Tongue (tissue), 2 donors: ENCODE measurements around the gene USP4. TPM values are rescaled to one million over a fixed set of nuclear protein-coding genes. Genes with fewer than 3 reads are reported as not detected.
"Not testable (repeated sequence)": the region's sequence is repeated elsewhere in the genome, so short reads cannot be mapped to it uniquely, and the experiment has no call there.

Experiments used
- DNase-seq: peaks from one replicate; pipeline ENCODE4 v3.0.0-alpha.2; 2015
- total RNA-seq: library from RNA; depleted of rRNA; stranded (reverse); fragments of >200 nt; gene quantifications from one replicate; pipeline ENCODE4 v1.2.3, GENCODE V29; 2014

The USP4 gene
- 25.1 TPM for total RNA-seq

- DNase-seq: peak; percentile 97
Measured at GRCh38 chr3:49339941-49340800, at the start of gene USP4. Gene USP4 (minus strand): TSS chr3:49340053. CDS start chr3:49340024, 29 bp downstream.

GRCh38 chr3:49389297-49389696 lies 49.4 kb upstream of the USP4 start:
- DNase-seq: peak; percentile 50

GRCh38 chr3:49388289-49388820 lies 48.5 kb upstream of the USP4 start:
- no peak for DNase-seq

- no peak for DNase-seq
Measured at GRCh38 chr3:49387721-49388120, 47.9 kb upstream of the USP4 start.

GRCh38 chr3:49386056-49386756 lies 46.4 kb upstream of the USP4 start:
- DNase-seq: no peak

GRCh38 chr3:49385617-49386016 lies 45.8 kb upstream of the USP4 start:
- no peak for DNase-seq

- no peak for DNase-seq
Measured at GRCh38 chr3:49383387-49383786, 43.5 kb upstream of the USP4 start.

GRCh38 chr3:49378249-49378895 lies 38.5 kb upstream of the USP4 start:
- peak; percentile 78 for DNase-seq

GRCh38 chr3:49377483-49377882 lies 37.6 kb upstream of the USP4 start:
- no peak for DNase-seq

GRCh38 chr3:49371946-49372345 lies 32.1 kb upstream of the USP4 start:
- no peak for DNase-seq

- DNase-seq: no peak
Measured at GRCh38 chr3:49370585-49371290, 30.9 kb upstream of the USP4 start.

- DNase-seq: no peak
Measured at GRCh38 chr3:49362561-49362960, 22.7 kb upstream of the USP4 start.

- no peak for DNase-seq
Measured at GRCh38 chr3:49359623-49360022, 19.8 kb upstream of the USP4 start.

- no peak for DNase-seq
Measured at GRCh38 chr3:49358884-49359225, 19.0 kb upstream of the USP4 start.

GRCh38 chr3:49358217-49358883 lies 18.5 kb upstream of the USP4 start, which contains the start of gene GPX1:
Gene GPX1 (minus strand): TSS chr3:49358353. CDS start chr3:49358278, 75 bp downstream.
- DNase-seq: peak; percentile 98

GRCh38 chr3:49357443-49358216 lies 17.8 kb upstream of the USP4 start:
- peak; percentile 51 for DNase-seq

- DNase-seq: not testable (repeated sequence)
Measured at GRCh38 chr3:49357095-49357442, 17.2 kb upstream of the USP4 start.

GRCh38 chr3:49352890-49353421 lies 13.1 kb upstream of the USP4 start:
- DNase-seq: no peak

GRCh38 chr3:49352281-49352680 lies 12.4 kb upstream of the USP4 start:
- DNase-seq: no peak

- peak; percentile 27 for DNase-seq
Measured at GRCh38 chr3:49351521-49352011, 11.7 kb upstream of the USP4 start.
